ENCODE data around the gene SPP1.

Gene SPP1

GRCh38 chr4:88005946-88006345 is 30.4 kb downstream of the SPP1 start:
- DNase-seq (ENCODE audit: low spot score), result no peak
- TF ChIP-seq, protein P1, sequence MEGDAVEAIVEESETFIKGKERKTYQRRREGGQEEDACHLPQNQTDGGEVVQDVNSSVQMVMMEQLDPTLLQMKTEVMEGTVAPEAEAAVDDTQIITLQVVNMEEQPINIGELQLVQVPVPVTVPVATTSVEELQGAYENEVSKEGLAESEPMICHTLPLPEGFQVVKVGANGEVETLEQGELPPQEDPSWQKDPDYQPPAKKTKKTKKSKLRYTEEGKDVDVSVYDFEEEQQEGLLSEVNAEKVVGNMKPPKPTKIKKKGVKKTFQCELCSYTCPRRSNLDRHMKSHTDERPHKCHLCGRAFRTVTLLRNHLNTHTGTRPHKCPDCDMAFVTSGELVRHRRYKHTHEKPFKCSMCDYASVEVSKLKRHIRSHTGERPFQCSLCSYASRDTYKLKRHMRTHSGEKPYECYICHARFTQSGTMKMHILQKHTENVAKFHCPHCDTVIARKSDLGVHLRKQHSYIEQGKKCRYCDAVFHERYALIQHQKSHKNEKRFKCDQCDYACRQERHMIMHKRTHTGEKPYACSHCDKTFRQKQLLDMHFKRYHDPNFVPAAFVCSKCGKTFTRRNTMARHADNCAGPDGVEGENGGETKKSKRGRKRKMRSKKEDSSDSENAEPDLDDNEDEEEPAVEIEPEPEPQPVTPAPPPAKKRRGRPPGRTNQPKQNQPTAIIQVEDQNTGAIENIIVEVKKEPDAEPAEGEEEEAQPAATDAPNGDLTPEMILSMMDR (IDR thresholded peaks at IDR 0.05; ENCODE audit: extremely low read depth, insufficient read depth, missing control alignments), result no peak
- in situ Hi-C loops (cut with MboI; ENCODE audit: low pct_unique_long_range_greater_than_20kb, low sequenced_read_pairs, unreplicated experiment), result no loop called here

GRCh38 chr4:88006956-88007303 is 31.4 kb downstream of the SPP1 start:
- no peak for DNase-seq (ENCODE audit: low spot score)
- TF ChIP-seq, protein P1 (IDR thresholded peaks at IDR 0.05; ENCODE audit: extremely low read depth, insufficient read depth, missing control alignments), result no peak
- in situ Hi-C loops (cut with MboI; ENCODE audit: low pct_unique_long_range_greater_than_20kb, low sequenced_read_pairs, unreplicated experiment), result no loop called here

DNA sequence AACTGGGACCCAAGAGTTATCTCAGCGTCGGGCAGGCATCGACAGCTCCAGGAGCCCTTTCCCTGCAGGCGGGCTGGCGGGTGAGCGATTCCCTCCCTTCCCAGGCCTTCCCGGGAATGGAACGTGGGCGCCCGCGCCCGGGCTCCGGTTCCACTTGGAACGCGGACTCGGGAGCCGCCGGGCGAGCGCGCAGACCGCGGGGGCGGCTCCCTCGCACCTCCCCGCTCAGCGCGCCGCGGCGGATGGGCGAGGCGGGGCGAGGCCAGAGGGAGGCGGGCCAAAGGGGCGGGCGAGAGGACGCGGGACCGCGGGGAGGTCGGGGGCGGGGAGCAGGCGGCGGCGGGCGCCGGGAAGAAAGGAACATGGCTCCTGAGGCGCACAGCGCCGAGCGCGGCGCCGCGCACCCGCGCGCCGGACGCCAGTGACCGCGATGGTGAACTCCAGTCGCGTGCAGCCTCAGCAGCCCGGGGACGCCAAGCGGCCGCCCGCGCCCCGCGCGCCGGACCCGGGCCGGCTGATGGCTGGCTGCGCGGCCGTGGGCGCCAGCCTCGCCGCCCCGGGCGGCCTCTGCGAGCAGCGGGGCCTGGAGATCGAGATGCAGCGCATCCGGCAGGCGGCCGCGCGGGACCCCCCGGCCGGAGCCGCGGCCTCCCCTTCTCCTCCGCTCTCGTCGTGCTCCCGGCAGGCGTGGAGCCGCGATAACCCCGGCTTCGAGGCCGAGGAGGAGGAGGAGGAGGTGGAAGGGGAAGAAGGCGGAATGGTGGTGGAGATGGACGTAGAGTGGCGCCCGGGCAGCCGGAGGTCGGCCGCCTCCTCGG is 32.0 kb downstream of the SPP1 start, which contains the start of gene PKD2:
PKD2 (plus strand) TSS at position 332 of the 818 bp plus-strand sequence; CDS start at position 431, 99 bp downstream.
- DNase-seq (ENCODE audit: low spot score), result peak; percentile 93
- TF ChIP-seq, protein P1 (IDR thresholded peaks at IDR 0.05; ENCODE audit: extremely low read depth, insufficient read depth, missing control alignments), result no peak
- in situ Hi-C loops (cut with MboI; ENCODE audit: low pct_unique_long_range_greater_than_20kb, low sequenced_read_pairs, unreplicated experiment), result no loop called here

GRCh38 chr4:88008122-88008742 is 32.7 kb downstream of the SPP1 start:
- peak; percentile 63 for DNase-seq (ENCODE audit: low spot score)

GRCh38 chr4:88008743-88009171 is 33.2 kb downstream of the SPP1 start:
- DNase-seq (ENCODE audit: low spot score), result peak; percentile 32
- in situ Hi-C loops (cut with MboI; ENCODE audit: low pct_unique_long_range_greater_than_20kb, low sequenced_read_pairs, unreplicated experiment), result no loop called here
- TF ChIP-seq, protein P1 (IDR thresholded peaks at IDR 0.05; ENCODE audit: extremely low read depth, insufficient read depth, missing control alignments), result no peak

More at GRCh38 chr4:88008122-88008742, 32.7 kb downstream of the SPP1 start:
- in situ Hi-C loops (cut with MboI; ENCODE audit: low pct_unique_long_range_greater_than_20kb, low sequenced_read_pairs, unreplicated experiment), result no loop called here
- TF ChIP-seq, protein P1 (IDR thresholded peaks at IDR 0.05; ENCODE audit: extremely low read depth, insufficient read depth, missing control alignments), result no peak

DNA sequence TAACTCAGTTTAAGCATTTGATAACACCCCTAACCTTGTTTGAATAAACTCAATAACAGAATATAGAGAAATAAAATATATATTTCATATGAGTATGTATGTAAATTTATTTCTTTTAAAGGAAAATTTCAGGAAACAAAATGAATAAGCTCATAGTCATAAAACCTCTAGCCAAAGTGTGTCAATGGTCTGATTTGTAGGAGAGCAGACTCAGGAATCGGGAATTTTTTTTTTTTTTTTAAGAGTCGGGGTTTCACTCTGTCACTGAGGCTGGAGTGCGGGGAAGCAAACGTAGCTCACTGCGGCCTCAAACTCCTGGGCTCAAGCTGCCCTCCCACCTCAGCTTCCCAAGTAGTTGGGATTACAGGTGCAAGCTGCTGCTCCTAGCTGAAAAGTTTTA is 34.4 kb downstream of the SPP1 start:
- in situ Hi-C loops (cut with MboI; ENCODE audit: low pct_unique_long_range_greater_than_20kb, low sequenced_read_pairs, unreplicated experiment), result no loop called here
- DNase-seq (ENCODE audit: low spot score), result no peak
- TF ChIP-seq, protein P1 (IDR thresholded peaks at IDR 0.05; ENCODE audit: extremely low read depth, insufficient read depth, missing control alignments), result no peak

Data from GM13977 (cell line).